GM12878 (cell line): Measurements from ENCODE around the gene BRICD5. TPM values are rescaled to one million over a fixed set of nuclear protein-coding genes. Genes with fewer than 3 reads are reported as not detected.

Experiments
- ATAC-seq: fragments of 200-7000 bp; cut with Tn5 transposase; 3 replicates; pipeline ENCODE4 v1.9.1; 2020; ENCODE audit warnings: mild to moderate bottlenecking, moderate library complexity
- BruUV-seq: library from RNA; stranded (reverse); fragments of 400-500 nt; replicated peaks from 2 replicates; lab custom pipeline; 2021; lab: Mats Ljungman, UMichigan
- CTCF ChIA-PET: fragments of 300-600 bp; sonication (Branson Sonifier 250); formaldehyde crosslinking; extraction: SDS; loops from one replicate; lab custom pipeline; 2021; ENCODE audit warnings: inconsistent platforms; lab: Yijun Ruan, JAX
- POLR2A ChIA-PET: fragments of 350-600 bp; formaldehyde crosslinking; extraction: SDS; loops from one replicate; lab custom pipeline; 2021; ENCODE audit warnings: inconsistent platforms; lab: Charles Lee
- RAD21 ChIA-PET: fragments of 300-600 bp; sonication (Branson Sonifier 250); formaldehyde crosslinking; loops from one replicate; lab custom pipeline; 2023; ENCODE audit warnings: antibody characterized with exemption; ENCODE audit not compliant: unreplicated experiment; lab: Charles Lee
- SMC1A ChIA-PET: fragments of 300-600 bp; sonication (Branson Sonifier 250); formaldehyde crosslinking; loops from one replicate; lab custom pipeline; 2023; ENCODE audit not compliant: unreplicated experiment, uncharacterized antibody; lab: Charles Lee
- DNase-seq: peaks from one replicate; pipeline ENCODE4 v3.0.0-alpha.2; 2011; ENCODE audit warnings: low read depth, low spot score
- FAIRE-seq: peaks from 3 replicates; lab custom pipeline; 2011; peaks lifted over from hg19 to GRCh38; lab: Jason Lieb, UNC
- H2AFZ ChIP-seq: 2 replicates; pipeline ENCODE4 v1.6.0; 2011; ENCODE audit warnings: low read depth, low read length, control low read depth; ENCODE audit not compliant: control insufficient read depth
- H3K27ac ChIP-seq: 2 replicates; pipeline ENCODE4 v1.5.1; 2011; ENCODE audit warnings: control low read depth; ENCODE audit not compliant: control insufficient read depth, insufficient read depth
- H3K27me3 ChIP-seq, 2 experiments: replicated peaks in 1 of 2; 2 replicates each; pipeline versions ENCODE4 v1.6.0 to v1.6.1; 2011; ENCODE audit warnings: low read length in 1 of 2; ENCODE audit not compliant: control insufficient read depth in 2 of 2, insufficient read depth in 2 of 2
- H3K36me3 ChIP-seq, 2 experiments: 2 replicates each; pipeline ENCODE4 v1.5.1; 2011; ENCODE audit warnings: low read length in 1 of 2; ENCODE audit not compliant: control insufficient read depth in 2 of 2, insufficient read depth in 2 of 2
- H3K4me1 ChIP-seq: 2 replicates; pipeline ENCODE4 v1.6.1; 2011; ENCODE audit warnings: mild to moderate bottlenecking, low read length, moderate library complexity, mixed read lengths; ENCODE audit not compliant: control insufficient read depth, insufficient read depth
- H3K4me2 ChIP-seq: 2 replicates; pipeline ENCODE4 v1.6.0; 2011; ENCODE audit warnings: control low read depth; ENCODE audit not compliant: control insufficient read depth, insufficient read depth
- H3K4me3 ChIP-seq: fragments of 200-600 bp; sonication (generic); 2 replicates; pipeline ENCODE4 v1.5.1; 2016
- H3K79me2 ChIP-seq: 2 replicates; pipeline ENCODE4 v1.6.0; 2011; ENCODE audit warnings: low read length; ENCODE audit not compliant: control insufficient read depth, insufficient read depth
- H3K9ac ChIP-seq: 2 replicates; pipeline ENCODE4 v1.8.0; 2011; ENCODE audit warnings: low read length, control low read depth, mixed read lengths; ENCODE audit not compliant: control insufficient read depth, insufficient read depth
- H3K9me3 ChIP-seq: replicated peaks from 3 replicates; pipeline ENCODE4 v1.5.1; 2011; ENCODE audit warnings: mild to moderate bottlenecking, low read length; ENCODE audit not compliant: control insufficient read depth, insufficient read depth
- H4K20me1 ChIP-seq: 2 replicates; pipeline ENCODE4 v1.6.0; 2011; ENCODE audit not compliant: control insufficient read depth, insufficient read depth
- ASH2L ChIP-seq: fragments of 300-600, 200-600 bp; sonication (generic); IDR thresholded peaks from 2 replicates; pipeline ENCODE4 v1.6.1; 2017; ENCODE audit warnings: low read depth, mild to moderate bottlenecking, borderline replicate concordance
- EED ChIP-seq: sonication (generic); IDR thresholded peaks from 2 replicates; pipeline ENCODE4 v1.6.1; 2016; ENCODE audit warnings: antibody characterized with exemption, low read depth
- FOXM1 ChIP-seq: IDR thresholded peaks from 2 replicates; pipeline ENCODE4 v1.6.1; 2012; ENCODE audit warnings: low read depth, mild to moderate bottlenecking, inconsistent platforms, low read length, moderate library complexity
- IRF4 ChIP-seq: IDR thresholded peaks from 2 replicates; pipeline ENCODE4 v1.6.1; 2011; ENCODE audit warnings: low read depth, low read length
- MAX ChIP-seq: IDR thresholded peaks from 2 replicates; pipeline ENCODE4 v1.6.1; 2012; ENCODE audit warnings: low read depth, low read length, improper control_type of control experiment
- MTA2 ChIP-seq: fragments of 450-650 bp; IDR thresholded peaks from 2 replicates; pipeline ENCODE4 v1.6.1; 2016; ENCODE audit warnings: low read depth, mild to moderate bottlenecking, moderate library complexity
- MXI1 ChIP-seq: fragments of 150-350 bp; IDR thresholded peaks from 2 replicates; pipeline ENCODE4 v1.6.1; 2011; ENCODE audit warnings: low read depth, mild to moderate bottlenecking, inconsistent platforms, low read length, improper control_type of control experiment
- NKRF ChIP-seq: fragments of 450-650 bp; conservative IDR thresholded peaks from 2 replicates; pipeline ENCODE4 v1.6.1; 2017; ENCODE audit warnings: mild to moderate bottlenecking, moderate library complexity
- NR2F1 ChIP-seq: fragments of 450-650 bp; conservative IDR thresholded peaks from 2 replicates; pipeline ENCODE4 v1.6.1; 2017; ENCODE audit warnings: mild to moderate bottlenecking
- RAD51 ChIP-seq: fragments of 450-650 bp; IDR thresholded peaks from 2 replicates; pipeline ENCODE4 v1.6.1; 2016; ENCODE audit warnings: moderate library complexity, mild to moderate bottlenecking, inconsistent platforms
- SIX5 ChIP-seq: IDR thresholded peaks from 2 replicates; pipeline ENCODE4 v1.6.1; 2011; ENCODE audit warnings: mild to moderate bottlenecking, low read depth, low read length, moderate library complexity; ENCODE audit not compliant: severe bottlenecking
- SMARCA5 ChIP-seq: fragments of 450-650 bp; IDR thresholded peaks from 2 replicates; pipeline ENCODE4 v1.6.1; 2017; ENCODE audit warnings: mild to moderate bottlenecking
- ZNF687 ChIP-seq: fragments of 450-650 bp; IDR thresholded peaks from 2 replicates; pipeline ENCODE4 v1.6.1; 2017; ENCODE audit warnings: mild to moderate bottlenecking, moderate library complexity
- ZSCAN29 ChIP-seq: fragments of 450-650 bp; IDR thresholded peaks from 2 replicates; pipeline ENCODE4 v1.6.1; 2017; ENCODE audit warnings: mild to moderate bottlenecking, moderate library complexity
- WGBS: methylation state at CpG from one replicate; pipeline ENCODE4 v1.1.6; 2016; ENCODE audit warnings: low lambda C conversion rate; ENCODE audit not compliant: insufficient replicate concordance, insufficient coverage; ENCODE audit errors: missing lambda C conversion rate; 5-methylcytosine and 5-hydroxymethylcytosine counted together
- in situ Hi-C: fragments of 300-500 bp; cut with MboI; formaldehyde crosslinking; loops from 9 replicates; pipeline ENCODE4 v1.14.3; 2018; ENCODE audit warnings: mixed read lengths
- intact Hi-C: fragments of 100-400 bp; cut with micrococcal nuclease; formaldehyde crosslinking; loops from one replicate; pipeline ENCODE4 v1.14.2; 2022; ENCODE audit not compliant: unreplicated experiment
- polyA plus RNA-seq, 11 experiments: library from polyadenylated mRNA; depleted of rRNA in 4 of 11; unstranded in 6 of 11; stranded (reverse) in 5 of 11; fragments of >200 nt; fragmentation: Nextera tagmentation in 4 of 11; fragmentation: Illumina TruSeq in 1 of 11; extraction: Ambion mirVana in 4 of 11; extraction: Trizol in 1 of 11; gene quantifications; 1 replicate in 1 of 11; 2 replicates in 10 of 11; pipeline versions ENCODE4 v1.2.1 to v1.2.3, GENCODE V29; 2011 to 2016; ENCODE audit warnings: inconsistent platforms in 2 of 11, missing spikeins in 2 of 11, low read depth in 1 of 11
- total RNA-seq, 4 experiments: library from RNA; depleted of rRNA in 3 of 4; stranded (reverse); fragments of >200 nt in 3 of 4; fragmentation: Illumina TruSeq in 1 of 4; extraction: Trizol in 1 of 4; gene quantifications; 2 replicates each; pipeline versions ENCODE4 v1.2.1 to v1.2.3, GENCODE V29; 2013 to 2021
- TF ChIP-seq, protein P1 (sequence below): fragments of 450-650 bp; IDR thresholded peaks from 2 replicates; pipeline ENCODE4 v1.6.1; 2017; ENCODE audit warnings: borderline replicate concordance
- TF ChIP-seq, protein P2 (sequence below): fragments of 150-350 bp; IDR thresholded peaks from 2 replicates; pipeline ENCODE4 v1.6.1; 2014; ENCODE audit warnings: mild to moderate bottlenecking, low read depth, low read length

Gene BRICD5
- total and polyA plus RNA-seq, 10 of the 15 experiments (the other 5 are each of a cell fraction or from before 2014, with no cell fraction given) = 0.58 to 11.6 (median 1.5) TPM; not detected in 1

DNA sequence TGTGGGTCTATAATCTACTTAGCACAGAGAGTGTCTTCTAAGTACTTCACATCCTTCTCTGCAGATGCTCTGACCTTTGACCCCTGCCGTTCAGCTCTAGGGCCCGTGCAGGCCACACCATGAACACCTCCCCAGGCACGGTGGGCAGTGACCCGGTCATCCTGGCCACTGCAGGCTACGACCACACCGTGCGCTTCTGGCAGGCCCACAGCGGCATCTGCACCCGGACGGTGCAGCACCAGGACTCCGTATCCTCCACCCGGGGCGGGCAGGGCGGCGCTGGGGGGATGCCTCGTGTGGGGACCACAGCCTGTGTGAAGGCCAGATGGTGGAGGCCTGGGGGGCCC, 4.7 kb downstream of the BRICD5 start:
- CTCF ChIA-PET = interaction anchor here (1.3 kb wide), 1 partner anchor 9 kb away, joined by 6 read pairs; the partner anchor contains the start of gene PGP
- in situ Hi-C loops = no loop called here
- intact Hi-C loops = loop anchor here (5.0 kb wide), 1 partner anchor 46 kb away; the partner anchor contains the start of gene ECI1
- TF ChIP-seq, protein P1, sequence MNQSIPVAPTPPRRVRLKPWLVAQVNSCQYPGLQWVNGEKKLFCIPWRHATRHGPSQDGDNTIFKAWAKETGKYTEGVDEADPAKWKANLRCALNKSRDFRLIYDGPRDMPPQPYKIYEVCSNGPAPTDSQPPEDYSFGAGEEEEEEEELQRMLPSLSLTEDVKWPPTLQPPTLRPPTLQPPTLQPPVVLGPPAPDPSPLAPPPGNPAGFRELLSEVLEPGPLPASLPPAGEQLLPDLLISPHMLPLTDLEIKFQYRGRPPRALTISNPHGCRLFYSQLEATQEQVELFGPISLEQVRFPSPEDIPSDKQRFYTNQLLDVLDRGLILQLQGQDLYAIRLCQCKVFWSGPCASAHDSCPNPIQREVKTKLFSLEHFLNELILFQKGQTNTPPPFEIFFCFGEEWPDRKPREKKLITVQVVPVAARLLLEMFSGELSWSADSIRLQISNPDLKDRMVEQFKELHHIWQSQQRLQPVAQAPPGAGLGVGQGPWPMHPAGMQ = no peak
- no peak for TF ChIP-seq SIX5
- no peak for TF ChIP-seq NKRF
- no peak for TF ChIP-seq ZSCAN29
- no peak for TF ChIP-seq FOXM1
- TF ChIP-seq RAD51 = no peak
- TF ChIP-seq, protein P2, sequence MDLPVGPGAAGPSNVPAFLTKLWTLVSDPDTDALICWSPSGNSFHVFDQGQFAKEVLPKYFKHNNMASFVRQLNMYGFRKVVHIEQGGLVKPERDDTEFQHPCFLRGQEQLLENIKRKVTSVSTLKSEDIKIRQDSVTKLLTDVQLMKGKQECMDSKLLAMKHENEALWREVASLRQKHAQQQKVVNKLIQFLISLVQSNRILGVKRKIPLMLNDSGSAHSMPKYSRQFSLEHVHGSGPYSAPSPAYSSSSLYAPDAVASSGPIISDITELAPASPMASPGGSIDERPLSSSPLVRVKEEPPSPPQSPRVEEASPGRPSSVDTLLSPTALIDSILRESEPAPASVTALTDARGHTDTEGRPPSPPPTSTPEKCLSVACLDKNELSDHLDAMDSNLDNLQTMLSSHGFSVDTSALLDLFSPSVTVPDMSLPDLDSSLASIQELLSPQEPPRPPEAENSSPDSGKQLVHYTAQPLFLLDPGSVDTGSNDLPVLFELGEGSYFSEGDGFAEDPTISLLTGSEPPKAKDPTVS = no peak
- peak; percentile 97 for TF ChIP-seq NR2F1
- no peak for TF ChIP-seq IRF4
- 0 out of 2 replicates have a peak, but pooled peaks have one; percentile 19 for TF ChIP-seq MTA2
- TF ChIP-seq MXI1 = 0 out of 2 replicates have a peak, but pooled peaks have one; percentile 12
- no peak for TF ChIP-seq ZNF687
- TF ChIP-seq MAX = no peak
- no peak for TF ChIP-seq SMARCA5
- no peak for TF ChIP-seq EED
- no peak for TF ChIP-seq ASH2L

More for the DNA sequence above, 4.7 kb downstream of the BRICD5 start:
- H3K27ac ChIP-seq = peak overlapping the region; percentile 96
- whole genome bisulfite sequencing = 2% methylated on average over 16 of the region's 16 CpGs
- H3K36me3 ChIP-seq = peaks cover 8 to 19% of the 10 kb centered on the region in 2 experiments; a peak in 3 of 4 replicates
- no peaks in the 10 kb centered on the region for H4K20me1 ChIP-seq
- SMC1A ChIA-PET = no interaction called here
- no peaks in the 10 kb centered on the region for H3K27me3 ChIP-seq
- H3K4me3 ChIP-seq = peak overlapping the region; percentile 93
- H3K4me2 ChIP-seq = peak overlapping the region; percentile 89
- DNase-seq = no peak
- POLR2A ChIA-PET = interaction anchor here (0.9 to 1.5 kb wide), 3 partner anchors 9 to 46 kb away, joined by 4 to 5 read pairs (median 4); partner anchors contain the start of genes ECI1 and PGP
- TSS peak; percentile 70 for BruUV-seq
- H3K4me1 ChIP-seq = peaks cover 6% of the 10 kb centered on the region; the same call in 1 of the 2 replicates
- H3K79me2 ChIP-seq = peaks cover 20% of the 10 kb centered on the region
- peak overlapping the region; percentile 87 for H2AFZ ChIP-seq
- peak; percentile 52 for ATAC-seq
- no peak for FAIRE-seq
- RAD21 ChIA-PET = interaction anchor here (1.5 kb wide), 1 partner anchor 9 kb away, joined by 3 read pairs; the partner anchor contains the start of gene PGP
- peak overlapping the region; percentile 78 for H3K9ac ChIP-seq
- no peaks in the 10 kb centered on the region for H3K9me3 ChIP-seq
